Gastrocnemius medialis (tissue), 4 donors: ENCODE results near the gene LOXL3.

Experiments used
- CTCF ChIP-seq, 5 experiments: fragments of 450-650 bp in 3 of 5; fragments of 200-600 bp in 2 of 5; sonication (generic) in 2 of 5; IDR thresholded peaks in 4 of 5; conservative IDR thresholded peaks in 1 of 5; 1 replicate in 4 of 5; 2 replicates in 1 of 5; pipeline ENCODE4 v1.5.1; 2016 to 2019; ENCODE audit warnings: antibody characterized with exemption in 5 of 5, mild to moderate bottlenecking in 3 of 5, moderate library complexity in 3 of 5
- POLR2A ChIP-seq, 2 donors: fragments of 450-650 bp; IDR thresholded peaks; one replicate each; pipeline ENCODE4 v1.6.1; 2017; ENCODE audit warnings: antibody characterized with exemption in 2 of 2, mild to moderate bottlenecking in 2 of 2, moderate library complexity in 2 of 2

- TF ChIP-seq POLR2A (IDR thresholded peaks at IDR 0.05) (no peak), CTCF (IDR thresholded peaks at IDR 0.05 in 4 of 5, conservative IDR thresholded peaks at IDR 0.05 in 1 of 5) (no peak)
Observed at GRCh38 chr2:74495440-74495839, 58.3 kb downstream of the LOXL3 start.
